NCI-H2029 (cell line): ENCODE measurements around the gene MOCOS.

Experiments used
- DNase-seq: peaks from one replicate; lab custom pipeline; 2025; lab: John Stamatoyannopoulos, UW

Gene MOCOS

GRCh38 chr18:36273347-36273746 is 86.0 kb downstream of the MOCOS start:
- no peak for DNase-seq

GRCh38 chr18:36274083-36274715 is 86.9 kb downstream of the MOCOS start:
- DNase-seq: no peak

GRCh38 chr18:36275561-36275960 is 88.3 kb downstream of the MOCOS start:
- no peak for DNase-seq

GRCh38 chr18:36279001-36279400 is 91.7 kb downstream of the MOCOS start:
- no peak for DNase-seq

DNA sequence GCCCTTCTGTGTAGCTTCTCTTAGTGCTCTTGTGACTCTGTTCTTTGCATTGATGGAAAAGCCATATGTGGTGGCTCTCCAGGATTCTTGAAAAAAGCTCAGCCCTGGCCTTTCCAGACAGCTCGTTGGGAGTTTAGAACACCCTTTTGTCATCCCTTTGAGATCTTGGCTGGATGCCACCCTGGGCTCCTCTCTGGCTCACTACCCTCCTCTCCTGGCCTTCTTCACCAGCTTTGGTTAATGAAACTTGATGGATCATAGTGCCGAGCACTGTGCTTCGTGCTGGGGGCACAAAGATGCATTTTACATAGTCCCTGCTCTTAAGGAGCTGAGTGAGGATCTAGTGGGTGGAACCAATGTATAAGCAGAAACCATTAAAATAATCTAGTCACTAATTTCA is 94.6 kb downstream of the MOCOS start:
- DNase-seq: no peak

DNA sequence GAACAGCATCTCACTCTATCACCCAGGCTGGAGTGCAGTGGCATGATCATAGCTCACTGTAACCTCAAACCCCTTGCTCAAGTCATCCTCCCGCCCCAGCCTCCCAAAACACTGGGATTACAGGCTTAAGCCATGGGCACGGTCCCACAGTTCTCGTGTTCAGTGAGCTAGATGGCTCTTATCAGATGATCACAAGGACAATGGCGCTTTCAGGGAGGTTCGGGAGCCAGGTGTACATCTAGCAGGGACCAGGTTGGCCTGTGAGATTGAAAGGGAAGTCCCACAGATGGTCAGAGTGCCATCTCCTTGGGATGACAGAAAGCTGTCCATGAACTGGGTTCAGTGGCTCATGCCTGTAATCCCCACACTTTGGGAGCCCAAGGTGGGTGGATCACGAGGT is 96.2 kb downstream of the MOCOS start:
- DNase-seq: no peak

DNA sequence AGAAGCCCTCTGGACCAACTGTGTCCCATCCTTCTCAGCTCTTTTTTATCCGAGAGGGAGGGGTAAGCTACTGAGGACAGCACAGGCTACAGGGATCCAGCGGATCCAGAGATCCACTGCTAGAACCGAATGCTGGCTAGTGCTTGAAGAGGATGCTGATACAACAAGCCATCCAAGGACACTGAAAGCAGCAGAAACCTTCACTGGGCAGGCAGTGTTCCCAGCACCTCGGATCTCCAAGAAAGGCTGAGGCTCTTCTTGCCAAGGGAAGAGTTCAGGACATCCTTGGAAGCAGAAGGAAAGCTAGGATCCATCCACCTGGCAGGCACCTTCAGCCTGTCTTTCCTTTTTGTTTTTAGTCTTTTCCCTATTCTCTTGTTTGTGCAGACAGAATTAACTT is 97.0 kb downstream of the MOCOS start:
- DNase-seq: no peak

- DNase-seq: peak; percentile 38
These were observed 97.5 kb downstream of the MOCOS start for GRCh38 chr18:36284671-36285295.

GRCh38 chr18:36287653-36288052 is 100.4 kb downstream of the MOCOS start:
- no peak for DNase-seq

- no peak for DNase-seq
These were observed 101.4 kb downstream of the MOCOS start for GRCh38 chr18:36288689-36289088.

- no peak for DNase-seq
These were observed 106.7 kb downstream of the MOCOS start for GRCh38 chr18:36294031-36294430.

GRCh38 chr18:36295214-36295613 is 107.9 kb downstream of the MOCOS start:
- DNase-seq: no peak

DNA sequence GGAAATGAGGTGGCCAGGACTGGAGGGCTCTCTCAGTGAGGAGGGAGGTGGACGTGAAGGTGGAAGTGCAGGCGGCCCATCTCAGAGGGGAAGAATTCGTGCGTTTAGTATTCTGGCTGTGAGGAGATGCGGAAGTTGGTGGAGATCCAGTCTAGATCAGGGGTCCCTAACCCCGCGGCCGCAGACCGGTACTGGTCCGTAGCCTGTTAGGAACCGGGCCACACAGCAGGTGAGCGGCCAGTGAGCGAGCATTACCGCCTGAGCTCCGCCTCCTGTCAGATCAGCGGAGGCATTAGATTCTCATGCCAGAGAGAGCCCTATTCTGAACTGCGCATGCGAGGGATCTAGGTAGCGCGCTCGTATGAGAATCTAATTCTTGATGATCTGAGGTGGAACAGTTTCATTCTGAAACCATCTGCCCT is 108.6 kb downstream of the MOCOS start:
- no peak for DNase-seq

- DNase-seq: peak; percentile 12
These were observed 109.5 kb downstream of the MOCOS start for GRCh38 chr18:36296650-36297416.

GRCh38 chr18:36297417-36298125 is 110.3 kb downstream of the MOCOS start, which contains the start of gene FHOD3:
Gene FHOD3, plus strand, starts transcription at chr18:36297713. Its CDS starts 123 bp downstream, at chr18:36297836.
- peak; percentile 18 for DNase-seq

DNA sequence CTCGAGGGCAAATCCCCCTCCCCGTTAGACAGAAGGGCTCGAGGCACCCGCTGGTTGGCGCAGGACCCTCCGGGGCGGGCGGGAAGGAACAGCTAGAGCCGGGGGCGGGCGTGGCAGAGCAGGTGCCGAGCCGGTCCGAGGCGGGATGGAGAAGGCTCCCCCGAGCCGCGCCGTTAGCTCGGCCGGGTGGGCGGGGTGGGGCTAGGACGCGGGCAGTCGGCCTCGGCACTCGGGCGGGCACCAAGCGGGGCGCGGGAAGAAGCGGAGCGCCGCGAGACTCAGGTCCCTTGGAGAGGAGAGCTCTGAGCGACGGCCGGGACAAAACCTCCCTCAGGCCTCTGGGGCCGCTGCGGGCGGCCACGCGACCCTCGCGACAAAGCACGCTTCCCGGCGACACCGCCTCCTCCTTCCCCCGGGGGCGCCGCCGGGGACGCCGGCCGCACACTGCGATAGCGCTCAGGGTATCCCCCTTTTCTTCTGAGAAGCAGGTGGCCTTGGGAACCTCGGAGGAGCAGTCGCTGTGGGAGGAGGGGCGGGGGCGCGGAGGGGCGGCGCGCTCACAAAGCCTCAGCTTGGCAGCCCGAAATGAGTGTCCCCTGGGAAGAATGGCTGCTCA is 110.9 kb downstream of the MOCOS start:
- DNase-seq: no peak

GRCh38 chr18:36299015-36299414 is 111.7 kb downstream of the MOCOS start:
- no peak for DNase-seq

GRCh38 chr18:36300211-36300610 is 112.9 kb downstream of the MOCOS start:
- DNase-seq: no peak

- no peak for DNase-seq
These were observed 114.6 kb downstream of the MOCOS start for GRCh38 chr18:36301884-36302283.

DNA sequence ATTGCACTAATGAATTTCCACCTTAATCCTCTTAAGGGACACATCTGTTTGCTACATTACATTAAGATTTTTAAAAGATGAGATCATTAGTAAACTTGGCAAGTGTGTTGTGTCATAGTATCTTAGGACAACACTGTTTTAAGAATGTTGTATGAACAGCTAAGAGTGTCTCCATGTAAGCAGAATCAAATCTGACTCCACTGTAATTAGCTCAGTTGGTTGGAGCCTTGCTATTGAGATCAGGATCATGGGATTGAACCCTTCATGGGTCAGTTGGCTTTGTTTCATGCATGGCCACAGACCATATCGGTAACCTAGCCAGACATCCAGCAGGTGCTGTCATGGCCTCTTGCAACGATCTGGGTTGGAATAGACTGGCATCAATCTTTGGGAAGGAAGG is 115.4 kb downstream of the MOCOS start:
- no peak for DNase-seq

DNA sequence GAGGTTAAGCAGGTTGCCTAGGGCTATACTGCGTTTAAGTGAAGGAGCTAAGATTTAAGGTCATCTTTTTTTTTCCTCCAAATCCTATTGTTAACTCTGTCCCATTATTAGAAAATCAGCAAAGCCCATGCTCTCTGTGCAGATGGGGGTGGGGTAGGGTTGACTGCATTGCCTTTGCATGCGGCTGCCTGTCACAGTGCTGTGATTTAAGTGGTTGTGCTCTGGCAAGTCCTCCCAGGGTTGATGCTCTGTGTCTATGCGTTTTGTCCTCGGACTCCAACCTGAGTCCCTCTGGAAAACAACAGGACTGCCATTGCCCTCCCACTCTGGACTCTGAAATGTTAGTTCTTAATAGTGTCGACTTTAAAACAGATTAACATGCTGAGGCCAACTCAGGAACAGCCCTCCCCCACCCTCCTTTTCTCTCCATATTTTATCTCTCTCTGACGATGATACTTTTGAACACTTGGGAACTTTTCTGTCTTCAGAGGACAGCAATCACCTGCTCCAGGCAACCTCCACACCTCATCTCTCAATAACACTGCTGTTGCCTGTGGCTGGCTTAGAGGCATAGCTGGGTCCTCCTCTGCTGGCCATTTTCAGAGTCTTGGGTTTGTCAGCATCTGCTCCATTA is 116.0 kb downstream of the MOCOS start:
- no peak for DNase-seq

DNA sequence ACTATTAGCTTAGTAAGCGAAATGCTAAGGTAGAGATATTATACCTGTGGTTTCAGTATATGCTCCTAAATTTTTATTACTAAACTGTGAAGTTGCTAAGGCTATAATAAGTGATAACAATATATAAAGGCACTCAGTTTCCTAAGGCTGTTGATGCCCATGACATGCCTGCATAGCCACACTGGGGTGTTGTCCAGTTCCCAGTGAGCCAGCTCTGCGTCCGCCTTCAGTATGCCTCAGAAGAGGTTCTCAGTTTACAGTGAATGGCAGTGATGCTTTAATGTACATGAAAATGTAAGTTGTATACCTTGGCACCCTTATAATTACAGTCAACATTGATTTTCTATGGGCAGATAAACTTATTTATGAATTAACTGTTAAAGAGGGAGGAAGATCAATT is 117.4 kb downstream of the MOCOS start:
- DNase-seq: no peak
